H1 (cell line): ENCODE measurements around the gene NDUFA8. TPM values are rescaled to one million over a fixed set of nuclear protein-coding genes. Genes with fewer than 3 reads are reported as not detected.

Experiments
- CTCF ChIA-PET: fragments of 300-600 bp; sonication (Branson Sonifier 250); formaldehyde crosslinking; loops from one replicate; lab custom pipeline; 2021; ENCODE audit not compliant: partially characterized antibody; lab: Charles Lee
- POLR2A ChIA-PET: fragments of 300-600 bp; sonication (Branson Sonifier 250); formaldehyde crosslinking; loops from one replicate; lab custom pipeline; 2021; ENCODE audit warnings: inconsistent platforms; ENCODE audit not compliant: partially characterized antibody; lab: Charles Lee
- DNase-seq, 2 experiments: peaks; one replicate each; pipeline versions ENCODE4 v3.0.0 to v3.0.0-alpha.2; 2010 to 2022; ENCODE audit warnings: low spot score in 2 of 2, low read depth in 1 of 2, mixed read lengths in 1 of 2
- FAIRE-seq: peaks from 2 replicates; lab custom pipeline; 2011; peaks lifted over from hg19 to GRCh38; lab: Jason Lieb, UNC
- H2AFZ ChIP-seq: 2 replicates; pipeline ENCODE4 v1.8.1; 2012; ENCODE audit warnings: low read length, inconsistent platforms
- H2AK5ac ChIP-seq: 2 replicates; pipeline ENCODE4 v1.6.1; 2013; ENCODE audit warnings: low read depth, low read length
- H2BK120ac ChIP-seq: replicated peaks from 2 replicates; pipeline ENCODE3; 2013; ENCODE audit warnings: low read depth, low read length, inconsistent platforms
- H2BK12ac ChIP-seq: 2 replicates; pipeline ENCODE4 v1.6.1; 2013; ENCODE audit warnings: low read depth, low read length
- H2BK15ac ChIP-seq: 2 replicates; pipeline ENCODE4 v1.6.1; 2013; ENCODE audit warnings: low read length
- H2BK20ac ChIP-seq: 2 replicates; pipeline ENCODE4 v1.6.1; 2013; ENCODE audit warnings: low read length
- H2BK5ac ChIP-seq: 2 replicates; pipeline ENCODE4 v1.6.1; 2013; ENCODE audit warnings: low read depth, low read length
- H3K14ac ChIP-seq: 2 replicates; pipeline ENCODE4 v1.6.1; 2013; ENCODE audit warnings: inconsistent platforms; ENCODE audit not compliant: insufficient read length
- H3K18ac ChIP-seq: 2 replicates; pipeline ENCODE4 v1.6.1; 2013; ENCODE audit warnings: low read length; ENCODE audit errors: extremely low read depth
- H3K23ac ChIP-seq: 2 replicates; pipeline ENCODE4 v1.6.1; 2013; ENCODE audit warnings: inconsistent platforms; ENCODE audit not compliant: insufficient read length
- H3K23me2 ChIP-seq: 2 replicates; pipeline ENCODE4 v1.6.1; 2013; ENCODE audit warnings: low read depth, low read length
- H3K27ac ChIP-seq: 2 replicates; pipeline ENCODE4 v1.6.1; 2011; ENCODE audit warnings: low read depth, low read length, inconsistent platforms
- H3K27me3 ChIP-seq, 4 experiments: replicated peaks in 1 of 4; 1 replicate in 1 of 4; 2 replicates in 3 of 4; pipeline versions ENCODE4 v1.6.1 to v1.8.1; 2011 to 2013; ENCODE audit warnings: low read length in 3 of 4, mild to moderate bottlenecking in 3 of 4, inconsistent platforms in 2 of 4, mixed read lengths in 2 of 4, moderate library complexity in 1 of 4; ENCODE audit not compliant: control insufficient read depth in 3 of 4, insufficient read depth in 3 of 4; ENCODE audit errors: extremely low read depth in 1 of 4
- H3K36me3 ChIP-seq, 4 experiments: 2 replicates each; pipeline versions ENCODE4 v1.6.1 to v1.8.1; 2011 to 2013; ENCODE audit warnings: mild to moderate bottlenecking in 4 of 4, low read length in 3 of 4, moderate library complexity in 2 of 4, control low read depth in 1 of 4, inconsistent platforms in 1 of 4; ENCODE audit not compliant: insufficient read depth in 4 of 4, control insufficient read depth in 2 of 4
- H3K4ac ChIP-seq: replicated peaks from 2 replicates; pipeline ENCODE3; 2013; ENCODE audit warnings: low read length, low read depth, mixed read lengths, inconsistent platforms; ENCODE audit not compliant: insufficient read length
- H3K4me1 ChIP-seq, 4 experiments: replicated peaks in 1 of 4; 1 replicate in 1 of 4; 2 replicates in 3 of 4; pipeline versions ENCODE4 v1.6.1 to v1.8.1; 2011 to 2013; ENCODE audit warnings: low read length in 3 of 4, inconsistent platforms in 2 of 4, mixed read lengths in 1 of 4; ENCODE audit not compliant: insufficient read depth in 4 of 4, control insufficient read depth in 3 of 4
- H3K4me2 ChIP-seq, 2 experiments: 2 replicates each; pipeline versions ENCODE4 v1.6.1 to v1.8.1; 2011 to 2013; ENCODE audit warnings: low read depth in 2 of 2, low read length in 2 of 2, control low read depth in 1 of 2, inconsistent platforms in 1 of 2, mild to moderate bottlenecking in 1 of 2; ENCODE audit not compliant: insufficient read depth in 1 of 2
- H3K4me3 ChIP-seq, 4 experiments: fragments of 200-600, 300-600 bp in 1 of 4; sonication (generic), shearing (Covaris generic), sonication (Bioruptor Twin) in 1 of 4; 2 replicates each; pipeline versions ENCODE4 v1.5.1 to v1.8.1; 2011 to 2016; ENCODE audit warnings: low read length in 4 of 4, low read depth in 3 of 4, control low read depth in 2 of 4, inconsistent platforms in 2 of 4, mild to moderate bottlenecking in 2 of 4, mixed read lengths in 1 of 4, moderate library complexity in 1 of 4; ENCODE audit not compliant: insufficient read depth in 2 of 4; ENCODE audit errors: extremely low read depth in 1 of 4
- H3K56ac ChIP-seq: replicated peaks from 2 replicates; pipeline ENCODE3; 2013; ENCODE audit warnings: low read depth, mild to moderate bottlenecking, mixed read lengths, low read length, inconsistent platforms; ENCODE audit not compliant: insufficient read length
- H3K79me1 ChIP-seq: 2 replicates; pipeline ENCODE4 v1.6.1; 2013; ENCODE audit warnings: low read depth, low read length, control low read depth
- H3K79me2 ChIP-seq, 2 experiments: 2 replicates each; pipeline versions ENCODE4 v1.6.1 to v1.8.1; 2012 to 2013; ENCODE audit warnings: low read length in 2 of 2, mild to moderate bottlenecking in 2 of 2, inconsistent platforms in 1 of 2; ENCODE audit not compliant: insufficient read depth in 2 of 2, control insufficient read depth in 1 of 2
- H3K9ac ChIP-seq, 4 experiments: replicated peaks in 1 of 4; 1 replicate in 1 of 4; 2 replicates in 3 of 4; pipeline versions ENCODE4 v1.6.1 to v1.8.1; 2011 to 2013; ENCODE audit warnings: low read depth in 3 of 4, low read length in 3 of 4, control low read depth in 2 of 4, mild to moderate bottlenecking in 2 of 4, moderate library complexity in 2 of 4, inconsistent platforms in 1 of 4; ENCODE audit errors: extremely low read depth in 1 of 4
- H3K9me3 ChIP-seq, 2 experiments: 2 replicates each; pipeline versions ENCODE4 v1.6.1 to v1.8.1; 2012 to 2013; ENCODE audit warnings: mild to moderate bottlenecking in 2 of 2, moderate library complexity in 2 of 2, control low read depth in 1 of 2, inconsistent platforms in 1 of 2, low read depth in 1 of 2, low read length in 1 of 2, mixed read lengths in 1 of 2; ENCODE audit not compliant: insufficient read depth in 2 of 2
- H4K20me1 ChIP-seq, 2 experiments: replicated peaks in 1 of 2; 2 replicates each; pipeline versions ENCODE3 to v1.8.1; 2011 to 2013; ENCODE audit warnings: inconsistent platforms in 2 of 2, low read length in 2 of 2, mild to moderate bottlenecking in 1 of 2; ENCODE audit not compliant: insufficient read depth in 2 of 2, control insufficient read depth in 1 of 2
- H4K5ac ChIP-seq: 2 replicates; pipeline ENCODE4 v1.6.1; 2013; ENCODE audit warnings: low read length, low read depth, mixed read lengths, inconsistent platforms; ENCODE audit not compliant: insufficient read length
- H4K8ac ChIP-seq: 2 replicates; pipeline ENCODE4 v1.8.0; 2013; ENCODE audit warnings: mild to moderate bottlenecking, moderate library complexity, low read length, inconsistent platforms; ENCODE audit not compliant: insufficient read depth; ENCODE audit errors: extremely low read depth
- H4K91ac ChIP-seq: replicated peaks from 2 replicates; pipeline ENCODE3; 2013; ENCODE audit warnings: low read length, mixed read lengths, inconsistent platforms; ENCODE audit not compliant: insufficient read length
- ATF2 ChIP-seq: IDR thresholded peaks from 2 replicates; pipeline ENCODE4 v1.6.1; 2012; ENCODE audit warnings: low read length, inconsistent platforms
- CBX5 ChIP-seq: fragments of 300-800, 300-1000 bp; sonication (generic); IDR thresholded peaks from 2 replicates; pipeline ENCODE4 v1.7.1; 2016; ENCODE audit warnings: antibody characterized with exemption, low read length, low read depth
- CHD1 ChIP-seq: IDR thresholded peaks from 2 replicates; pipeline ENCODE4 v1.6.1; 2012; ENCODE audit warnings: low read depth, low read length, improper control_type of control experiment
- CTBP2 ChIP-seq: IDR thresholded peaks from 2 replicates; pipeline ENCODE4 v1.7.0; 2011; ENCODE audit warnings: borderline replicate concordance, mild to moderate bottlenecking, moderate library complexity, mixed read lengths, low read length; ENCODE audit not compliant: insufficient read depth, insufficient read length
- CTCF ChIP-seq, 3 experiments: IDR thresholded peaks; 1 replicate in 2 of 3; 2 replicates in 1 of 3; pipeline versions ENCODE4 v1.5.1 to v1.6.1; 2011; ENCODE audit warnings: low read length in 3 of 3, mild to moderate bottlenecking in 3 of 3, inconsistent platforms in 2 of 3, low read depth in 1 of 3, moderate library complexity in 1 of 3; ENCODE audit not compliant: insufficient read depth in 1 of 3; ENCODE audit errors: control extremely low read depth in 1 of 3
- NANOG ChIP-seq: IDR thresholded peaks from 2 replicates; pipeline ENCODE4 v1.6.1; 2011; ENCODE audit warnings: low read length, low read depth, mild to moderate bottlenecking, inconsistent platforms; ENCODE audit not compliant: insufficient read depth, poor library complexity, severe bottlenecking
- SIX5 ChIP-seq: IDR thresholded peaks from 2 replicates; pipeline ENCODE4 v1.6.1; 2011; ENCODE audit warnings: mild to moderate bottlenecking, low read depth, low read length
- YY1 ChIP-seq: IDR thresholded peaks from 2 replicates; pipeline ENCODE4 v1.6.1; 2011; ENCODE audit warnings: low read depth, mild to moderate bottlenecking, low read length
- WGBS, 2 experiments: shearing (Covaris generic) in 1 of 2; methylation state at CpG; one replicate each; pipeline versions ENCODE4 v1.1.6 to v1.1.7; 2013 to 2015; ENCODE audit warnings: low lambda C conversion rate in 2 of 2, mixed read lengths in 2 of 2, inconsistent platforms in 1 of 2, low coverage in 1 of 2, missing lambda C conversion rate in 1 of 2; ENCODE audit not compliant: insufficient replicate concordance in 2 of 2, insufficient coverage in 1 of 2, insufficient read length in 1 of 2; ENCODE audit errors: extremely low coverage in 1 of 2, missing lambda C conversion rate in 1 of 2; 5-methylcytosine and 5-hydroxymethylcytosine counted together
- polyA plus RNA-seq, 7 experiments: library from polyadenylated mRNA; depleted of rRNA in 3 of 7; stranded (reverse) in 5 of 7; unstranded in 2 of 7; fragments of >200 nt in 5 of 7; fragments of 200-250 nt in 2 of 7; gene quantifications; 1 replicate in 5 of 7; 2 replicates in 1 of 7; 4 replicates in 1 of 7; pipeline versions ENCODE4 v1.2.1 to v1.2.3, GENCODE V29; 2011 to 2013; ENCODE audit warnings: missing spikeins in 2 of 7, mixed read lengths in 2 of 7
- total RNA-seq: library from RNA; stranded (reverse); fragmentation: NEBNext Ultra II Directional; extraction: Animal tissue kit (Norgen Biotek cat#: 25700); gene quantifications from 2 replicates; pipeline ENCODE4 v1.2.1, GENCODE V29; 2021

NDUFA8 gene
- total and polyA plus RNA-seq, 2 of the 8 experiments (the other 6 are each of a cell fraction or from before 2014, with no cell fraction given): 61.0 to 73.8 TPM

GRCh38 chr9:122106576-122106975 is 53.0 kb downstream of the NDUFA8 start:
- Histone ChIP-seq H3K9ac (no peak overlapping the region), H2BK15ac (no peak overlapping the region), H4K91ac (no peak overlapping the region), H3K23me2 (no peaks in the 10 kb centered on the region; the same call in 1 of the 2 replicates), H4K20me1 (no peaks in the 10 kb centered on the region), H2BK20ac (no peak overlapping the region), H2BK5ac (no peak overlapping the region), H3K56ac (no peak overlapping the region), H4K5ac (no peak overlapping the region), H2AFZ (no peak overlapping the region), H3K23ac (no peak overlapping the region), H3K18ac (no peak overlapping the region), H3K9me3 (no peaks in the 10 kb centered on the region), H2BK120ac (no peak overlapping the region), H3K4me3 (no peak overlapping the region), H2BK12ac (no peak overlapping the region), H3K14ac (no peak overlapping the region), H3K27me3 (0 out of 7 replicates have a peak, but pooled peaks cover 0 to 2% (median 0%) of the 10 kb centered on the region in 4 experiments), H2AK5ac (no peak overlapping the region), H4K8ac (no peak overlapping the region), H3K79me2 (no peaks in the 10 kb centered on the region), H3K4ac (no peak overlapping the region), H3K36me3 (no peaks in the 10 kb centered on the region), H3K4me1 (peaks cover 0 to 3% (median under 1%) of the 10 kb centered on the region in 4 experiments; a peak in 4 of 7 replicates), H3K79me1 (no peaks in the 10 kb centered on the region), H3K27ac (no peak overlapping the region), H3K4me2 (no peak overlapping the region)
- FAIRE-seq (no peak), DNase-seq (no peak)
- CTCF ChIA-PET: interaction anchor here (0.7 to 12.5 kb wide), 6 partner anchors 9 to 244 kb away, joined by 3 to 192 read pairs (median 9); no protein-coding TSS in a partner anchor
- POLR2A ChIA-PET: interaction anchor here (0.9 to 1.7 kb wide), 3 partner anchors 8 to 10 kb away, joined by 3 to 4 read pairs (median 3); no protein-coding TSS in a partner anchor
- WGBS, 2 experiments: 87% methylated on average over 2 of the region's 2 CpGs; no CpG with 5 or more reads in 1 of the 2 experiments
- TF ChIP-seq NANOG: no peak
- no peak for TF ChIP-seq SIX5
- TF ChIP-seq CHD1: no peak
- no peak for TF ChIP-seq ATF2
- TF ChIP-seq CBX5: no peak
- no peak for TF ChIP-seq YY1
- no peak for TF ChIP-seq CTBP2
- TF ChIP-seq CTCF (IDR thresholded peaks at IDR 0.05; ENCODE audit: control extremely low read depth in 1 of 3, insufficient read depth in 1 of 3, low read depth in 1 of 3, low read length in 3 of 3): no peak
